B cell (primary cell): ENCODE results near the gene IL17B. TPM values are rescaled to one million over a fixed set of nuclear protein-coding genes. Genes with fewer than 3 reads are reported as not detected.

Experiments used
- ATAC-seq: fragments of 200-7000 bp; cut with Tn5 transposase; one replicate; pipeline ENCODE4 v1.10.0; 2021; ENCODE audit warnings: low read depth, mild to moderate bottlenecking, moderate number of reproducible peaks, moderate library complexity
- CTCF ChIA-PET: fragments of 350-600 bp; sonication (Branson Sonifier 250); formaldehyde crosslinking; loops from one replicate; lab custom pipeline; 2021; ENCODE audit warnings: antibody characterized with exemption, inconsistent platforms; lab: Charles Lee
- POLR2A ChIA-PET: fragments of 350-600 bp; sonication (Branson Sonifier 250); formaldehyde crosslinking; loops from one replicate; lab custom pipeline; 2021; ENCODE audit warnings: antibody characterized with exemption; lab: Charles Lee
- DNase-seq: peaks from one replicate; pipeline ENCODE4 v3.0.0; 2013
- H2AFZ ChIP-seq: 2 replicates; pipeline ENCODE4 v1.6.1; 2012; ENCODE audit warnings: mild to moderate bottlenecking, low read depth, low read length; ENCODE audit not compliant: insufficient read depth, poor library complexity, severe bottlenecking
- H3K27ac ChIP-seq, 2 donors: 1 replicate in 1 of 2; 2 replicates in 1 of 2; pipeline ENCODE4 v1.5.1; 2012 to 2013; ENCODE audit warnings: low read length in 2 of 2, mild to moderate bottlenecking in 2 of 2, moderate library complexity in 1 of 2
- H3K27me3 ChIP-seq, 4 experiments: fragments of 200-600 bp in 1 of 4; sonication (generic) in 1 of 4; replicated peaks in 1 of 4; 1 replicate in 2 of 4; 2 replicates in 2 of 4; pipeline versions ENCODE4 v1.6.1 to v1.7.0; 2013 to 2016; ENCODE audit warnings: low read length in 3 of 4, mild to moderate bottlenecking in 2 of 4, mixed read lengths in 1 of 4, moderate library complexity in 1 of 4; ENCODE audit not compliant: insufficient read depth in 4 of 4, control insufficient read depth in 3 of 4; ENCODE audit errors: control extremely low read depth in 1 of 4
- H3K36me3 ChIP-seq, 2 experiments: replicated peaks in 1 of 2; 1 replicate in 1 of 2; 2 replicates in 1 of 2; pipeline versions ENCODE4 v1.6.1 to v1.7.1; 2013; ENCODE audit warnings: low read length in 1 of 2; ENCODE audit not compliant: insufficient read depth in 2 of 2, control insufficient read depth in 1 of 2; ENCODE audit errors: control extremely low read depth in 1 of 2, extremely low read depth in 1 of 2
- H3K4me1 ChIP-seq, 2 donors: fragments of 200-600 bp in 1 of 2; sonication (generic) in 1 of 2; 1 replicate in 1 of 2; 2 replicates in 1 of 2; pipeline versions ENCODE4 v1.5.1 to v1.6.1; 2013 to 2017; ENCODE audit warnings: low read length in 2 of 2; ENCODE audit not compliant: control insufficient read depth in 2 of 2, insufficient read depth in 2 of 2
- H3K4me2 ChIP-seq: replicated peaks from 2 replicates; pipeline ENCODE3; 2012; ENCODE audit warnings: mild to moderate bottlenecking, low read depth, low read length; ENCODE audit not compliant: poor library complexity, severe bottlenecking
- H3K4me3 ChIP-seq, 5 experiments: fragments of 200-600 bp in 1 of 5; sonication (generic) in 1 of 5; 1 replicate in 3 of 5; 2 replicates in 2 of 5; pipeline versions ENCODE4 v1.5.1 to v1.7.0; 2011 to 2016; ENCODE audit warnings: low read length in 4 of 5, mild to moderate bottlenecking in 4 of 5, low read depth in 2 of 5, control low read depth in 1 of 5, moderate library complexity in 1 of 5; ENCODE audit not compliant: insufficient read depth in 1 of 5; ENCODE audit errors: control extremely low read depth in 1 of 5, extremely low read depth in 1 of 5
- H3K79me2 ChIP-seq: fragments of 200-600 bp; sonication (generic); one replicate; pipeline ENCODE4 v1.6.0; 2016; ENCODE audit warnings: low read length; ENCODE audit not compliant: control insufficient read depth, insufficient read depth
- H3K9ac ChIP-seq: fragments of 200-600 bp; sonication (generic); 2 replicates; pipeline ENCODE4 v1.6.1; 2017; ENCODE audit warnings: mild to moderate bottlenecking, low read length, moderate library complexity
- H3K9me3 ChIP-seq, 3 donors: one replicate each; pipeline versions ENCODE4 v1.6.1 to v1.7.1; 2013; ENCODE audit warnings: low read length in 2 of 3; ENCODE audit not compliant: control insufficient read depth in 2 of 3, insufficient read depth in 1 of 3; ENCODE audit errors: control extremely low read depth in 1 of 3
- H4K20me1 ChIP-seq: 2 replicates; pipeline ENCODE4 v1.6.0; 2012; ENCODE audit warnings: mild to moderate bottlenecking, low read length; ENCODE audit not compliant: insufficient read depth, control insufficient read depth, poor library complexity, severe bottlenecking
- H3K27ac Mint-ChIP-seq: one replicate; pipeline ENCODE4 v1.8.0; 2021; ENCODE audit warnings: mixed read lengths
- H3K27me3 Mint-ChIP-seq: one replicate; pipeline ENCODE4 v1.8.0; 2021; ENCODE audit warnings: mixed read lengths
- H3K4me1 Mint-ChIP-seq: one replicate; pipeline ENCODE4 v1.8.0; 2021; ENCODE audit warnings: mixed read lengths
- H3K4me3 Mint-ChIP-seq: one replicate; pipeline ENCODE4 v1.8.0; 2021; ENCODE audit warnings: mixed read lengths
- H3K9me3 Mint-ChIP-seq: one replicate; pipeline ENCODE4 v1.8.0; 2022; ENCODE audit warnings: mixed read lengths; ENCODE audit not compliant: insufficient read depth
- CTCF ChIP-seq: fragments of 200-600 bp; IDR thresholded peaks from one replicate; pipeline ENCODE4 v1.8.0; 2022; ENCODE audit warnings: antibody characterized with exemption, mild to moderate bottlenecking
- EZH2 ChIP-seq: IDR thresholded peaks from 2 replicates; pipeline ENCODE4 v1.6.1; 2012; ENCODE audit warnings: borderline replicate concordance, low read depth, mild to moderate bottlenecking, moderate library complexity, low read length; ENCODE audit not compliant: insufficient read depth, poor library complexity, severe bottlenecking
- WGBS: methylation state at CpG from one replicate; pipeline ENCODE4 v1.1.5; 2013; ENCODE audit warnings: missing lambda C conversion rate; ENCODE audit not compliant: insufficient coverage; 5-methylcytosine and 5-hydroxymethylcytosine counted together
- intact Hi-C: fragments of 100-400 bp; cut with micrococcal nuclease; formaldehyde crosslinking; loops from one replicate; pipeline ENCODE4 v1.10.0; 2022
- polyA plus RNA-seq: library from polyadenylated mRNA; depleted of rRNA; stranded (reverse); fragments of >200 nt; gene quantifications from 2 replicates; pipeline ENCODE4 v1.2.3, GENCODE V29; 2012
- total RNA-seq, 2 donors: library from RNA; stranded (reverse); fragments of 120-200 nt in 1 of 2; gene quantifications; 1 replicate in 1 of 2; 2 replicates in 1 of 2; pipeline versions ENCODE4 v1.2.3 to v1.2.4, GENCODE V29; 2013 to 2022

The IL17B gene
- total and polyA plus RNA-seq, 2 donors (not counting 1 experiment from before 2014, with no cell fraction given): not detected

- POLR2A ChIA-PET: no interaction called here
- no peaks in the 10 kb centered on the region for H3K9me3 Mint-ChIP-seq
- WGBS: 87% methylated on average over 5 of the region's 7 CpGs
- H3K4me3 ChIP-seq: no peak overlapping the region
- H3K27ac ChIP-seq: no peak overlapping the region
- intact Hi-C loops: no loop called here
- no peak overlapping the region for H3K9ac ChIP-seq
- H3K4me1 Mint-ChIP-seq: no peaks in the 10 kb centered on the region
- no peaks in the 10 kb centered on the region for H4K20me1 ChIP-seq
- H3K27ac Mint-ChIP-seq: no peak overlapping the region
- H3K4me2 ChIP-seq: no peak overlapping the region
- ATAC-seq (no peak), DNase-seq (no peak)
- H3K36me3 ChIP-seq: no peaks in the 10 kb centered on the region
- no peaks in the 10 kb centered on the region for H3K4me1 ChIP-seq
- TF ChIP-seq EZH2: no peak
- TF ChIP-seq CTCF: no peak
- CTCF ChIA-PET: no interaction called here
- H3K9me3 ChIP-seq: no peaks in the 10 kb centered on the region
- H3K27me3 ChIP-seq: peaks cover 0 to 12% (median 1%) of the 10 kb centered on the region in 4 experiments
- H3K79me2 ChIP-seq: no peaks in the 10 kb centered on the region
- H2AFZ ChIP-seq: no peak overlapping the region
- no peak overlapping the region for H3K4me3 Mint-ChIP-seq
- H3K27me3 Mint-ChIP-seq: peaks cover 29% of the 10 kb centered on the region
These were observed 44.7 kb upstream of the IL17B start for GRCh38 chr5:149423794-149424268.

- WGBS: 79% methylated on average over 9 of the region's 9 CpGs
- Histone ChIP-seq H3K4me2 (no peak overlapping the region), H3K36me3 (no peaks in the 10 kb centered on the region), H3K27ac (no peak overlapping the region), H3K9ac (no peak overlapping the region), H3K9me3 (no peaks in the 10 kb centered on the region), H3K27me3 (peaks cover 0 to 12% (median 1%) of the 10 kb centered on the region in 4 experiments), H3K4me3 (no peak overlapping the region), H2AFZ (no peak overlapping the region), H3K4me1 (no peaks in the 10 kb centered on the region), H3K79me2 (no peaks in the 10 kb centered on the region), H4K20me1 (no peaks in the 10 kb centered on the region)
- CTCF ChIA-PET: no interaction called here
- TF ChIP-seq CTCF: no peak
- no peak for TF ChIP-seq EZH2
- ATAC-seq (no peak), DNase-seq (no peak)
- H3K4me1 Mint-ChIP-seq: no peaks in the 10 kb centered on the region
- intact Hi-C loops: no loop called here
- POLR2A ChIA-PET: no interaction called here
- no peaks in the 10 kb centered on the region for H3K9me3 Mint-ChIP-seq
- H3K27ac Mint-ChIP-seq: no peak overlapping the region
- H3K4me3 Mint-ChIP-seq: no peak overlapping the region
- peaks cover 28% of the 10 kb centered on the region for H3K27me3 Mint-ChIP-seq
These were observed 44.1 kb upstream of the IL17B start for GRCh38 chr5:149423049-149423793.
